ENCODE measurements around the gene APLP2. TPM values are rescaled to one million over a fixed set of nuclear protein-coding genes. Genes with fewer than 3 reads are reported as not detected.

APLP2 gene
- total RNA-seq, 2 donors from 2014 or later: 821 to 864 TPM

GRCh38 chr11:130174642-130175041 lies 104.9 kb downstream of the APLP2 start:
- Histone ChIP-seq H3K27me3 (ENCODE audit: control insufficient read depth, insufficient read depth, low read length, poor library complexity, severe bottlenecking) (no peaks in the 10 kb centered on the region), H3K4me3 (ENCODE audit: low read length) (no peak overlapping the region), H3K36me3 (ENCODE audit: control insufficient read depth, insufficient read depth, low read length) (no peaks in the 10 kb centered on the region), H3K9ac (ENCODE audit: extremely low read depth, low read length, poor library complexity, severe bottlenecking) (no peak overlapping the region), H3K9me3 (ENCODE audit: control insufficient read depth, low read length) (no peaks in the 10 kb centered on the region), H3K4me1 (ENCODE audit: control insufficient read depth, insufficient read depth, low read length) (no peaks in the 10 kb centered on the region), H3K27ac (ENCODE audit: low read depth, low read length) (no peak overlapping the region)
- DNase-seq: no peak
- Mint-ChIP-seq H3K27ac (no peak overlapping the region), H3K4me3 (no peak overlapping the region), H3K36me3 (ENCODE audit: low read depth) (no peaks in the 10 kb centered on the region), H3K9me3 (peaks cover 5% of the 10 kb centered on the region), H3K27me3 (ENCODE audit: insufficient read depth) (peaks cover 23% of the 10 kb centered on the region), H3K4me1 (no peaks in the 10 kb centered on the region)
- TF ChIP-seq CTCF (conservative IDR thresholded peaks at IDR 0.05): no peak
- 90 to 91% methylated on average over 4 of the region's 4 CpGs for WGBS, 2 experiments (ENCODE audit: insufficient coverage in 1 of 2, insufficient read length in 1 of 2)

GRCh38 chr11:130175898-130176297 lies 106.2 kb downstream of the APLP2 start:
- no peak for DNase-seq
- peaks cover 12% of the 10 kb centered on the region for H3K27me3 Mint-ChIP-seq (ENCODE audit: insufficient read depth)
- H3K36me3 Mint-ChIP-seq (ENCODE audit: low read depth): no peaks in the 10 kb centered on the region
- no peaks in the 10 kb centered on the region for H3K4me1 Mint-ChIP-seq
- TF ChIP-seq CTCF (conservative IDR thresholded peaks at IDR 0.05): no peak
- Histone ChIP-seq H3K4me3 (ENCODE audit: low read length) (no peak overlapping the region), H3K27me3 (ENCODE audit: control insufficient read depth, insufficient read depth, low read length, poor library complexity, severe bottlenecking) (no peaks in the 10 kb centered on the region), H3K9ac (ENCODE audit: extremely low read depth, low read length, poor library complexity, severe bottlenecking) (no peak overlapping the region), H3K4me1 (ENCODE audit: control insufficient read depth, insufficient read depth, low read length) (no peaks in the 10 kb centered on the region), H3K9me3 (ENCODE audit: control insufficient read depth, low read length) (no peaks in the 10 kb centered on the region), H3K36me3 (ENCODE audit: control insufficient read depth, insufficient read depth, low read length) (no peaks in the 10 kb centered on the region), H3K27ac (ENCODE audit: low read depth, low read length) (no peak overlapping the region)
- H3K9me3 Mint-ChIP-seq: peaks cover 5% of the 10 kb centered on the region
- WGBS, 2 experiments (ENCODE audit: insufficient coverage in 1 of 2, insufficient read length in 1 of 2): 93 to 94% methylated on average over 4 to 5 of the region's 5 CpGs
- no peak overlapping the region for H3K4me3 Mint-ChIP-seq
- no peak overlapping the region for H3K27ac Mint-ChIP-seq

GRCh38 chr11:130177782-130178181 lies 108.1 kb downstream of the APLP2 start:
- Histone ChIP-seq H3K9ac (ENCODE audit: extremely low read depth, low read length, poor library complexity, severe bottlenecking) (no peak overlapping the region), H3K4me3 (ENCODE audit: low read length) (no peak overlapping the region), H3K9me3 (ENCODE audit: control insufficient read depth, low read length) (no peaks in the 10 kb centered on the region), H3K27ac (ENCODE audit: low read depth, low read length) (no peak overlapping the region), H3K4me1 (ENCODE audit: control insufficient read depth, insufficient read depth, low read length) (peaks cover 4% of the 10 kb centered on the region), H3K27me3 (ENCODE audit: control insufficient read depth, insufficient read depth, low read length, poor library complexity, severe bottlenecking) (no peaks in the 10 kb centered on the region), H3K36me3 (ENCODE audit: control insufficient read depth, insufficient read depth, low read length) (no peaks in the 10 kb centered on the region)
- Mint-ChIP-seq H3K27me3 (ENCODE audit: insufficient read depth) (no peaks in the 10 kb centered on the region), H3K27ac (no peak overlapping the region), H3K4me1 (peaks cover 7% of the 10 kb centered on the region), H3K4me3 (no peak overlapping the region), H3K36me3 (ENCODE audit: low read depth) (no peaks in the 10 kb centered on the region), H3K9me3 (peaks cover 5% of the 10 kb centered on the region)
- DNase-seq: no peak
- no peak for TF ChIP-seq CTCF (conservative IDR thresholded peaks at IDR 0.05)
- 94 to 100% methylated on average over 8 to 10 of the region's 10 CpGs for WGBS, 2 experiments (ENCODE audit: insufficient coverage in 1 of 2, insufficient read length in 1 of 2)
